Lung (tissue), 12 donors: ENCODE measurements around the gene TMPRSS13. TPM values are rescaled to one million over a fixed set of nuclear protein-coding genes. Genes with fewer than 3 reads are reported as not detected.

Experiments used
- ATAC-seq: fragments of 200-7000 bp; cut with Tn5 transposase; one replicate; pipeline ENCODE4 v1.9.1; 2020; ENCODE audit warnings: moderate number of reproducible peaks; ENCODE audit not compliant: insufficient read depth, low FRiP score
- DNase-seq, 3 donors: peaks; one replicate each; pipeline ENCODE4 v3.0.0-alpha.2; 2013 to 2017
- H3K27ac ChIP-seq, 2 donors: one replicate each; pipeline ENCODE4 v1.5.1; 2013; ENCODE audit warnings: mild to moderate bottlenecking in 2 of 2, moderate library complexity in 2 of 2, control low read depth in 1 of 2, inconsistent platforms in 1 of 2, low read depth in 1 of 2, low read length in 1 of 2
- H3K27me3 ChIP-seq, 3 donors: one replicate each; pipeline ENCODE4 v1.5.1; 2013; ENCODE audit warnings: low read length in 2 of 3; ENCODE audit not compliant: control insufficient read depth in 3 of 3, insufficient read depth in 3 of 3
- H3K36me3 ChIP-seq, 4 donors: one replicate each; pipeline ENCODE4 v1.5.1; 2013; ENCODE audit warnings: low read length in 4 of 4, mild to moderate bottlenecking in 1 of 4, moderate library complexity in 1 of 4; ENCODE audit not compliant: control insufficient read depth in 4 of 4, insufficient read depth in 4 of 4
- H3K4me1 ChIP-seq, 5 donors: one replicate each; pipeline ENCODE4 v1.5.1; 2013; ENCODE audit warnings: low read length in 5 of 5, mild to moderate bottlenecking in 2 of 5, moderate library complexity in 1 of 5; ENCODE audit not compliant: control insufficient read depth in 5 of 5, insufficient read depth in 5 of 5
- H3K4me3 ChIP-seq: one replicate; pipeline ENCODE4 v1.5.1; 2013; ENCODE audit warnings: mild to moderate bottlenecking, control low read depth, moderate library complexity
- H3K9ac ChIP-seq, 2 donors: one replicate each; pipeline ENCODE4 v1.5.1; 2013; ENCODE audit warnings: low read length in 2 of 2, control low read depth in 1 of 2; ENCODE audit not compliant: insufficient read depth in 1 of 2
- H3K9me3 ChIP-seq, 4 donors: one replicate each; pipeline ENCODE4 v1.5.1; 2013; ENCODE audit warnings: low read length in 3 of 4, mild to moderate bottlenecking in 1 of 4, moderate library complexity in 1 of 4; ENCODE audit not compliant: control insufficient read depth in 4 of 4, insufficient read depth in 3 of 4
- WGBS, 2 donors: extraction: QIAGEN DNeasy Blood & Tissue Kit; methylation state at CpG; one replicate each; pipeline ENCODE4 v1.1.7; 2013; 5-methylcytosine and 5-hydroxymethylcytosine counted together
- polyA plus RNA-seq, 2 donors: library from polyadenylated mRNA; stranded (reverse); fragments of 200-250 nt; gene quantifications; one replicate each; pipeline ENCODE4 v1.2.1, GENCODE V29; 2013
- total RNA-seq, 2 donors: library from RNA; depleted of rRNA in 1 of 2; stranded (reverse); fragments of >200 nt in 1 of 2; gene quantifications; one replicate each; pipeline ENCODE4 v1.2.1, GENCODE V29; 2014 to 2021
- TF ChIP-seq, protein P1 (sequence below): IDR thresholded peaks from 2 replicates; pipeline ENCODE4 v1.5.1; 2012; ENCODE audit warnings: mild to moderate bottlenecking; ENCODE audit errors: control extremely low read depth, extremely low read depth
- donor health status: control.
- donor health status: control.
- donor health status: Bipolar disorder and iron deficiency.
- donor health status: healthy.
- donor health status: DM: yes; HTN: yes; CAD: no.

The TMPRSS13 gene
- total and polyA plus RNA-seq, 4 donors: 5.8 to 9.4 (median 9.2) TPM

DNA sequence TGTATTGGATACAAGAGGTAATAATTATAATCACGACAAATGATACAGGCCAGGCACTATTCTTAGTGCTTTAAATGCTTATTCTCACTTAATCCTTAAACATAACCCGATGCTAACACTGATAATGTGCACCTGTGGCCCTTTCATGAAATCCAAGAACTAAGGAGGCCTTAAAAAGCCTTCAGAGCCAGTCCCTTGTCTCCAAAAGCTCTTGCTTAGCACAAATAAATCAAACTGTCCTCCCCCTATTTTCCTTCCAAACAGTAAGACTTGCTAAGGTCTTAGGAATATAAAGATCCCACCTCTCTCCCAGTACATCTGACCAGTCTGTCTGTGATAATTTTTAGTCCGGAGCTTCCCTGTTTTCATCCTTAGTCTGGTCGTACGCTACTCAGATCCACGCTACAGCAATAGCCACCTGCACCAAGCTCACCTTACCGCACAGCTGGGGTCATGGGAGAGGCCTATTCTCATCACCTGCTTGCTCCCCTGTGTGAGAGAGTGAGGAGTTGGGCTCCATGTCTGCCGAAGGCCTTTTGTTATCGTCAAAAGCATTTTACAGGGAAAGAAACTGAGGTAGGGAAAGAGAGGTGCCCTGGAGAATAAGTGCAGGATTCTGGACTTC is 69.6 kb downstream of the TMPRSS13 start:
- Histone ChIP-seq H3K4me3 (no peak overlapping the region), H3K27ac (peak overlapping the region; percentile 17 to 57), H3K27me3 (no peaks in the 10 kb centered on the region), H3K36me3 (no peaks in the 10 kb centered on the region), H3K9me3 (no peaks in the 10 kb centered on the region), H3K4me1 (peaks cover 4 to 78% (median 42%) of the 10 kb centered on the region in 5 donors), H3K9ac (no peak overlapping the region)
- 82 to 88% methylated on average over 9 of the region's 9 CpGs for WGBS, 2 donors
- no peak for ATAC-seq
- DNase-seq: no peak
- TF ChIP-seq, protein P1, sequence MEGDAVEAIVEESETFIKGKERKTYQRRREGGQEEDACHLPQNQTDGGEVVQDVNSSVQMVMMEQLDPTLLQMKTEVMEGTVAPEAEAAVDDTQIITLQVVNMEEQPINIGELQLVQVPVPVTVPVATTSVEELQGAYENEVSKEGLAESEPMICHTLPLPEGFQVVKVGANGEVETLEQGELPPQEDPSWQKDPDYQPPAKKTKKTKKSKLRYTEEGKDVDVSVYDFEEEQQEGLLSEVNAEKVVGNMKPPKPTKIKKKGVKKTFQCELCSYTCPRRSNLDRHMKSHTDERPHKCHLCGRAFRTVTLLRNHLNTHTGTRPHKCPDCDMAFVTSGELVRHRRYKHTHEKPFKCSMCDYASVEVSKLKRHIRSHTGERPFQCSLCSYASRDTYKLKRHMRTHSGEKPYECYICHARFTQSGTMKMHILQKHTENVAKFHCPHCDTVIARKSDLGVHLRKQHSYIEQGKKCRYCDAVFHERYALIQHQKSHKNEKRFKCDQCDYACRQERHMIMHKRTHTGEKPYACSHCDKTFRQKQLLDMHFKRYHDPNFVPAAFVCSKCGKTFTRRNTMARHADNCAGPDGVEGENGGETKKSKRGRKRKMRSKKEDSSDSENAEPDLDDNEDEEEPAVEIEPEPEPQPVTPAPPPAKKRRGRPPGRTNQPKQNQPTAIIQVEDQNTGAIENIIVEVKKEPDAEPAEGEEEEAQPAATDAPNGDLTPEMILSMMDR: no peak

GRCh38 chr11:117859061-117859460 is 70.1 kb downstream of the TMPRSS13 start:
- Histone ChIP-seq H3K9me3 (no peaks in the 10 kb centered on the region), H3K9ac (no peak overlapping the region), H3K27ac (no peak overlapping the region), H3K4me1 (peaks cover 4 to 82% (median 44%) of the 10 kb centered on the region in 5 donors), H3K27me3 (no peaks in the 10 kb centered on the region), H3K4me3 (no peak overlapping the region), H3K36me3 (no peaks in the 10 kb centered on the region)
- no peak for DNase-seq
- TF ChIP-seq, protein P1: no peak
- 84 to 88% methylated on average over 10 of the region's 10 CpGs for whole genome bisulfite sequencing, 2 donors
- ATAC-seq: no peak

GRCh38 chr11:117857734-117858414 is 71.3 kb downstream of the TMPRSS13 start:
- TF ChIP-seq, protein P1: no peak
- ATAC-seq (no peak), DNase-seq (peak in 1 of 3 donors; percentile 52)
- Histone ChIP-seq H3K36me3 (peaks cover 0 to 3% (median 0%) of the 10 kb centered on the region in 4 donors), H3K9ac (no peak overlapping the region), H3K27me3 (no peaks in the 10 kb centered on the region), H3K4me3 (no peak overlapping the region), H3K4me1 (peaks cover 4 to 72% (median 42%) of the 10 kb centered on the region in 5 donors), H3K9me3 (peaks cover 0 to 2% (median 0%) of the 10 kb centered on the region in 4 donors), H3K27ac (no peak overlapping the region)
- 64 to 79% methylated on average over 11 of the region's 11 CpGs for WGBS, 2 donors
